ENCODE data around the gene ADK.

ADK gene

GRCh38 chr10:74704629-74705357, 553.8 kb downstream of the ADK start:
- in situ Hi-C loops (cut with MboI; ENCODE audit: low sequenced_read_pairs) = no loop called here

GRCh38 chr10:74705358-74705980, 554.4 kb downstream of the ADK start:
- in situ Hi-C loops (cut with MboI; ENCODE audit: low sequenced_read_pairs) = no loop called here

GRCh38 chr10:74706966-74707365, 555.9 kb downstream of the ADK start:
- in situ Hi-C loops (cut with MboI; ENCODE audit: low sequenced_read_pairs) = no loop called here

- in situ Hi-C loops (cut with MboI; ENCODE audit: low sequenced_read_pairs) = no loop called here
Measured at GRCh38 chr10:74708246-74708645, 557.2 kb downstream of the ADK start.

GRCh38 chr10:74718208-74718607, 567.2 kb downstream of the ADK start:
- in situ Hi-C loops (cut with MboI; ENCODE audit: low sequenced_read_pairs) = no loop called here

GRCh38 chr10:74728225-74728624, 577.2 kb downstream of the ADK start:
- in situ Hi-C loops (cut with MboI; ENCODE audit: low sequenced_read_pairs) = no loop called here

GRCh38 chr10:74730246-74730645, 579.2 kb downstream of the ADK start:
- in situ Hi-C loops (cut with MboI; ENCODE audit: low sequenced_read_pairs) = no loop called here

GRCh38 chr10:74733612-74734011, 582.6 kb downstream of the ADK start:
- in situ Hi-C loops (cut with MboI; ENCODE audit: low sequenced_read_pairs) = no loop called here

- in situ Hi-C loops (cut with MboI; ENCODE audit: low sequenced_read_pairs) = no loop called here
Measured at GRCh38 chr10:74736029-74736428, 585.0 kb downstream of the ADK start.

- in situ Hi-C loops (cut with MboI; ENCODE audit: low sequenced_read_pairs) = no loop called here
Measured at GRCh38 chr10:74738052-74738451, 587.0 kb downstream of the ADK start.

GRCh38 chr10:74738542-74738941, 587.5 kb downstream of the ADK start:
- in situ Hi-C loops (cut with MboI; ENCODE audit: low sequenced_read_pairs) = no loop called here

- in situ Hi-C loops (cut with MboI; ENCODE audit: low sequenced_read_pairs) = no loop called here
Measured at GRCh38 chr10:74738985-74739567, 588.1 kb downstream of the ADK start.

- in situ Hi-C loops (cut with MboI; ENCODE audit: low sequenced_read_pairs) = no loop called here
Measured at GRCh38 chr10:74743401-74743800, 592.4 kb downstream of the ADK start.

GRCh38 chr10:74745449-74745848, 594.4 kb downstream of the ADK start:
- in situ Hi-C loops (cut with MboI; ENCODE audit: low sequenced_read_pairs) = no loop called here

- in situ Hi-C loops (cut with MboI; ENCODE audit: low sequenced_read_pairs) = no loop called here
Measured at GRCh38 chr10:74746813-74747212, 595.8 kb downstream of the ADK start.

GRCh38 chr10:74748468-74749031, 597.5 kb downstream of the ADK start:
- in situ Hi-C loops (cut with MboI; ENCODE audit: low sequenced_read_pairs) = no loop called here

- in situ Hi-C loops (cut with MboI; ENCODE audit: low sequenced_read_pairs) = no loop called here
Measured at GRCh38 chr10:74750848-74751274, 599.8 kb downstream of the ADK start.

GRCh38 chr10:74752371-74753040, 601.5 kb downstream of the ADK start:
- in situ Hi-C loops (cut with MboI; ENCODE audit: low sequenced_read_pairs) = no loop called here

- in situ Hi-C loops (cut with MboI; ENCODE audit: low sequenced_read_pairs) = no loop called here
Measured at GRCh38 chr10:74753442-74754211, 602.6 kb downstream of the ADK start.

GRCh38 chr10:74754381-74754821, 603.4 kb downstream of the ADK start:
- in situ Hi-C loops (cut with MboI; ENCODE audit: low sequenced_read_pairs) = no loop called here

GRCh38 chr10:74755273-74755672, 604.3 kb downstream of the ADK start:
- in situ Hi-C loops (cut with MboI; ENCODE audit: low sequenced_read_pairs) = no loop called here

Measured in HL-60/S4 treated with phorbol 12-myristate 13-acetate at 8.2 ng/mL for 4 days and 3 days (cell line).